Tibial nerve (tissue), 4 donors: ENCODE results near the gene DNAJC5G. TPM values are rescaled to one million over a fixed set of nuclear protein-coding genes. Genes with fewer than 3 reads are reported as not detected.

Experiments used
- DNase-seq, 2 donors: peaks; one replicate each; pipeline ENCODE4 v3.0.0-alpha.2; 2019; ENCODE audit warnings: low spot score in 2 of 2
- H3K27ac ChIP-seq, 4 donors: fragments of 200-600 bp; sonication (generic) in 3 of 4; one replicate each; pipeline ENCODE4 v1.5.1; 2017 to 2019; ENCODE audit warnings: mild to moderate bottlenecking in 1 of 4
- H3K27me3 ChIP-seq, 2 donors: fragments of 200-600 bp; sonication (generic) in 1 of 2; one replicate each; pipeline versions ENCODE4 v1.5.1 to v1.6.0; 2017 to 2019
- H3K36me3 ChIP-seq, 3 donors: fragments of 200-600 bp; sonication (generic); one replicate each; pipeline ENCODE4 v1.5.1; 2018 to 2019
- H3K4me1 ChIP-seq, 4 donors: fragments of 200-600 bp; sonication (generic) in 3 of 4; one replicate each; pipeline ENCODE4 v1.5.1; 2017 to 2019
- H3K4me3 ChIP-seq, 4 donors: fragments of 200-600 bp; sonication (generic) in 3 of 4; one replicate each; pipeline ENCODE4 v1.5.1; 2017 to 2019; ENCODE audit warnings: mild to moderate bottlenecking in 1 of 4, moderate library complexity in 1 of 4
- H3K9me3 ChIP-seq, 4 donors: fragments of 200-600 bp; sonication (generic) in 3 of 4; one replicate each; pipeline ENCODE4 v1.5.1; 2017 to 2019
- EP300 ChIP-seq, 2 donors: sonication (generic); formaldehyde crosslinking; IDR thresholded peaks; one replicate each; pipeline ENCODE4 v1.6.1; 2017; ENCODE audit warnings: antibody characterized with exemption in 2 of 2, mild to moderate bottlenecking in 1 of 2
- POLR2A ChIP-seq, 2 donors: fragments of 450-650 bp; IDR thresholded peaks; one replicate each; pipeline ENCODE4 v1.6.1; 2017; ENCODE audit warnings: antibody characterized with exemption in 2 of 2, mild to moderate bottlenecking in 2 of 2, moderate library complexity in 2 of 2
- WGBS, 2 donors: methylation state at CpG; one replicate each; pipeline ENCODE4 v1.1.5; 2018; 5-methylcytosine and 5-hydroxymethylcytosine counted together
- total RNA-seq, 4 donors: library from RNA; depleted of rRNA; stranded (reverse); fragments of >200 nt; gene quantifications; one replicate each; pipeline ENCODE4 v1.1.0, GENCODE V29; 2016
- TF ChIP-seq, protein P1 (sequence below), 5 experiments: fragments of 200-600 bp in 3 of 5; fragments of 450-650 bp in 2 of 5; sonication (generic) in 3 of 5; IDR thresholded peaks; one replicate each; pipeline ENCODE4 v1.5.1; 2016 to 2019; ENCODE audit warnings: antibody characterized with exemption in 5 of 5, mild to moderate bottlenecking in 3 of 5, moderate library complexity in 2 of 5

The DNAJC5G gene
- total RNA-seq, 4 donors from 2014 or later = 2.5 TPM; not detected in 3

DNA sequence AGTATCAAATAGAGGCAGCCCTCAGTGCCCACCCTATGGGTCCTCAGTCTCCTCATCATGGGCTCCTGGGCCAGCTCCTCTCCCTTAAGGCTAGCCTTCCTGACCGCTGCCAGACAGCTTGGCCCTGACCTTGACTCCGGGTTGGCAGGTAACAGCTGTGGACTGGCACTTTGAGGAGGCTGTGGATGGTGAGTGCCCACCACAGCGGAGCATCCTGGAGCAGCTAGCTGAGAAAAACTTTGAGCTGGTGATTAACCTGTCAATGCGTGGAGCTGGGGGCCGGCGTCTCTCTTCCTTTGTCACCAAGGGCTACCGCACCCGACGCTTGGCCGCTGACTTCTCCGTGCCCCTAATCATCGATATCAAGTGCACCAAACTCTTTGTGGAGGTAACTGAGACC lies 39.1 kb upstream of the DNAJC5G start:
- H3K27me3 ChIP-seq = no peaks in the 10 kb centered on the region
- TF ChIP-seq POLR2A (IDR thresholded peaks at IDR 0.05) (no peak), EP300 (IDR thresholded peaks at IDR 0.05) (no peak)
- TF ChIP-seq, protein P1, sequence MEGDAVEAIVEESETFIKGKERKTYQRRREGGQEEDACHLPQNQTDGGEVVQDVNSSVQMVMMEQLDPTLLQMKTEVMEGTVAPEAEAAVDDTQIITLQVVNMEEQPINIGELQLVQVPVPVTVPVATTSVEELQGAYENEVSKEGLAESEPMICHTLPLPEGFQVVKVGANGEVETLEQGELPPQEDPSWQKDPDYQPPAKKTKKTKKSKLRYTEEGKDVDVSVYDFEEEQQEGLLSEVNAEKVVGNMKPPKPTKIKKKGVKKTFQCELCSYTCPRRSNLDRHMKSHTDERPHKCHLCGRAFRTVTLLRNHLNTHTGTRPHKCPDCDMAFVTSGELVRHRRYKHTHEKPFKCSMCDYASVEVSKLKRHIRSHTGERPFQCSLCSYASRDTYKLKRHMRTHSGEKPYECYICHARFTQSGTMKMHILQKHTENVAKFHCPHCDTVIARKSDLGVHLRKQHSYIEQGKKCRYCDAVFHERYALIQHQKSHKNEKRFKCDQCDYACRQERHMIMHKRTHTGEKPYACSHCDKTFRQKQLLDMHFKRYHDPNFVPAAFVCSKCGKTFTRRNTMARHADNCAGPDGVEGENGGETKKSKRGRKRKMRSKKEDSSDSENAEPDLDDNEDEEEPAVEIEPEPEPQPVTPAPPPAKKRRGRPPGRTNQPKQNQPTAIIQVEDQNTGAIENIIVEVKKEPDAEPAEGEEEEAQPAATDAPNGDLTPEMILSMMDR (IDR thresholded peaks at IDR 0.05) = no peak
- H3K36me3 ChIP-seq = peaks cover 4 to 100% (median 67%) of the 10 kb centered on the region in 3 donors
- no peaks in the 10 kb centered on the region for H3K4me1 ChIP-seq
- H3K9me3 ChIP-seq = no peaks in the 10 kb centered on the region
- H3K4me3 ChIP-seq = no peak overlapping the region
- DNase-seq = no peak
- 94 to 95% methylated on average over 12 of the region's 12 CpGs for WGBS, 2 donors
- no peak overlapping the region for H3K27ac ChIP-seq

- DNase-seq = no peak
- H3K4me1 ChIP-seq = no peaks in the 10 kb centered on the region
- H3K36me3 ChIP-seq = peaks cover 6 to 100% (median 62%) of the 10 kb centered on the region in 3 donors
- H3K27me3 ChIP-seq = no peaks in the 10 kb centered on the region
- H3K9me3 ChIP-seq = no peaks in the 10 kb centered on the region
- 84 to 94% methylated on average over 3 of the region's 3 CpGs for WGBS, 2 donors
- TF ChIP-seq EP300 (IDR thresholded peaks at IDR 0.05) (no peak), POLR2A (IDR thresholded peaks at IDR 0.05) (no peak)
- TF ChIP-seq, protein P1 (IDR thresholded peaks at IDR 0.05) = no peak
- H3K4me3 ChIP-seq = no peak overlapping the region
- H3K27ac ChIP-seq = no peak overlapping the region
Measured at GRCh38 chr2:27236626-27237025, 38.6 kb upstream of the DNAJC5G start.

GRCh38 chr2:27237341-27237945 lies 37.8 kb upstream of the DNAJC5G start:
- peaks cover 6 to 100% (median 54%) of the 10 kb centered on the region in 3 donors for H3K36me3 ChIP-seq

GRCh38 chr2:27238976-27239375 lies 36.3 kb upstream of the DNAJC5G start:
- Histone ChIP-seq H3K9me3 (no peaks in the 10 kb centered on the region), H3K27ac (no peak overlapping the region), H3K36me3 (peaks cover 6 to 100% (median 47%) of the 10 kb centered on the region in 3 donors), H3K4me3 (no peak overlapping the region), H3K4me1 (no peaks in the 10 kb centered on the region), H3K27me3 (no peaks in the 10 kb centered on the region)
- WGBS, 2 donors = 99% methylated on average over 8 of the region's 8 CpGs; no CpG with 5 or more reads in 1 of the 2 donors
- TF ChIP-seq EP300 (IDR thresholded peaks at IDR 0.05) (no peak), POLR2A (IDR thresholded peaks at IDR 0.05) (no peak)
- TF ChIP-seq, protein P1 (IDR thresholded peaks at IDR 0.05) = no peak
- DNase-seq = no peak

More at GRCh38 chr2:27237341-27237945, 37.8 kb upstream of the DNAJC5G start:
- 93 to 97% methylated on average over 15 of the region's 15 CpGs for WGBS, 2 donors
- Histone ChIP-seq H3K4me1 (no peaks in the 10 kb centered on the region), H3K27ac (no peak overlapping the region), H3K9me3 (no peaks in the 10 kb centered on the region), H3K4me3 (no peak overlapping the region), H3K27me3 (no peaks in the 10 kb centered on the region)
- TF ChIP-seq, protein P1 (IDR thresholded peaks at IDR 0.05) = no peak
- TF ChIP-seq EP300 (IDR thresholded peaks at IDR 0.05) (no peak), POLR2A (IDR thresholded peaks at IDR 0.05) (no peak)
- no peak for DNase-seq

- no peak overlapping the region for H3K4me3 ChIP-seq
- no peak for TF ChIP-seq POLR2A (IDR thresholded peaks at IDR 0.05)
- no peak for TF ChIP-seq EP300 (IDR thresholded peaks at IDR 0.05)
- TF ChIP-seq, protein P1 (IDR thresholded peaks at IDR 0.05) = no peak
- WGBS, 2 donors = 90 to 91% methylated on average over 9 of the region's 9 CpGs
- no peaks in the 10 kb centered on the region for H3K4me1 ChIP-seq
- no peak for DNase-seq
- no peak overlapping the region for H3K27ac ChIP-seq
- H3K9me3 ChIP-seq = no peaks in the 10 kb centered on the region
- no peaks in the 10 kb centered on the region for H3K27me3 ChIP-seq
- H3K36me3 ChIP-seq = peaks cover 6 to 93% (median 43%) of the 10 kb centered on the region in 3 donors
Measured at GRCh38 chr2:27240406-27240805, 34.8 kb upstream of the DNAJC5G start.
